SH-SY5Y (cell line): ENCODE measurements around the gene B3GAT1.

Source experiments
- GATA2 ChIP-seq: IDR thresholded peaks from 2 replicates; pipeline ENCODE4 v1.6.1; 2011; ENCODE audit warnings: mild to moderate bottlenecking, low read depth, low read length
- GATA3 ChIP-seq: IDR thresholded peaks from 2 replicates; pipeline ENCODE4 v1.6.1; 2011; ENCODE audit warnings: low read depth, mild to moderate bottlenecking, low read length, moderate library complexity

DNA sequence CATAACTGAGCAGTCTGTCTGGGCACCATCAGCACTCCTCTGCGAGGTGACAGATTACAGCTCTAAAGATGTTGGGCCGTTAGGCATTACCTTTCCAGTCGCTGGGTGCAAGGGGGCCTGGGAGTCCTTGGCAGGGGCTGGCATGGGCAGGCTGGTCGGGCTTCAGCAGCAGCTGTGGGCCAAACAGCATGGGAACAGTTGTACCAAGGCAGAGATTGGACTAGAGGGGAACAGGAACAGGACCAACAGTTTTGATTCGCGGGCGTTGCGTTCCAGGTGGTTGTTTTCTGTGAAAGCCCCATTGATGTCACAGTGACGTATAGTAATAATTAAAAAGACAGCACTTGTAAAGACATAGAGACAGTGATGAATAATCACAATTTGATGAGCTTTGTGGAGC lies 25.8 kb upstream of the B3GAT1 start:
- TF ChIP-seq GATA3 (no peak), GATA2 (no peak)
